ENCODE results near the gene ELMOD1.

The ELMOD1 gene

GRCh38 chr11:107697291-107697690 is 106.3 kb downstream of the ELMOD1 start:
- Histone ChIP-seq H3K4me3 (ENCODE audit: low read depth in 1 of 2, low read length in 2 of 2) (no peak overlapping the region), H3K9ac (ENCODE audit: low read length) (no peak overlapping the region), H3K9me3 (ENCODE audit: low read length) (no peaks in the 10 kb centered on the region), H3K27ac (ENCODE audit: low read depth, low read length) (no peak overlapping the region), H3K27me3 (ENCODE audit: control insufficient read depth in 1 of 2, insufficient read depth in 2 of 2, low read length in 2 of 2) (no peaks in the 10 kb centered on the region), H3K36me3 (ENCODE audit: insufficient read depth, low read length) (no peaks in the 10 kb centered on the region), H3K4me1 (ENCODE audit: insufficient read depth, low read length) (no peaks in the 10 kb centered on the region)

GRCh38 chr11:107699371-107700285 is 108.7 kb downstream of the ELMOD1 start:
- no peak overlapping the region for H3K9ac ChIP-seq (ENCODE audit: low read length)
- no peaks in the 10 kb centered on the region for H3K36me3 ChIP-seq (ENCODE audit: insufficient read depth, low read length)
- H3K9me3 ChIP-seq (ENCODE audit: low read length) = no peaks in the 10 kb centered on the region
- no peak overlapping the region for H3K4me3 ChIP-seq (ENCODE audit: low read depth in 1 of 2, low read length in 2 of 2)
- no peaks in the 10 kb centered on the region for H3K4me1 ChIP-seq (ENCODE audit: insufficient read depth, low read length)
- no peaks in the 10 kb centered on the region for H3K27me3 ChIP-seq (ENCODE audit: control insufficient read depth in 1 of 2, insufficient read depth in 2 of 2, low read length in 2 of 2)
- H3K27ac ChIP-seq (ENCODE audit: low read depth, low read length) = no peak overlapping the region

GRCh38 chr11:107702109-107702660 is 111.2 kb downstream of the ELMOD1 start:
- Histone ChIP-seq H3K4me3 (ENCODE audit: low read depth in 1 of 2, low read length in 2 of 2) (no peak overlapping the region), H3K27me3 (ENCODE audit: control insufficient read depth in 1 of 2, insufficient read depth in 2 of 2, low read length in 2 of 2) (no peaks in the 10 kb centered on the region), H3K9ac (ENCODE audit: low read length) (no peak overlapping the region), H3K9me3 (ENCODE audit: low read length) (no peaks in the 10 kb centered on the region), H3K27ac (ENCODE audit: low read depth, low read length) (no peak overlapping the region), H3K36me3 (ENCODE audit: insufficient read depth, low read length) (no peaks in the 10 kb centered on the region), H3K4me1 (ENCODE audit: insufficient read depth, low read length) (no peaks in the 10 kb centered on the region)

- Histone ChIP-seq H3K27me3 (ENCODE audit: control insufficient read depth in 1 of 2, insufficient read depth in 2 of 2, low read length in 2 of 2) (no peaks in the 10 kb centered on the region), H3K36me3 (ENCODE audit: insufficient read depth, low read length) (no peaks in the 10 kb centered on the region), H3K9ac (ENCODE audit: low read length) (no peak overlapping the region), H3K4me1 (ENCODE audit: insufficient read depth, low read length) (no peaks in the 10 kb centered on the region), H3K27ac (ENCODE audit: low read depth, low read length) (no peak overlapping the region), H3K9me3 (ENCODE audit: low read length) (no peaks in the 10 kb centered on the region), H3K4me3 (ENCODE audit: low read depth in 1 of 2, low read length in 2 of 2) (no peak overlapping the region)
Measured at GRCh38 chr11:107702723-107703122, 111.8 kb downstream of the ELMOD1 start.

- H3K9me3 ChIP-seq (ENCODE audit: low read length) = no peaks in the 10 kb centered on the region
- H3K4me1 ChIP-seq (ENCODE audit: insufficient read depth, low read length) = no peaks in the 10 kb centered on the region
- H3K27ac ChIP-seq (ENCODE audit: low read depth, low read length) = no peak overlapping the region
- H3K4me3 ChIP-seq (ENCODE audit: low read depth in 1 of 2, low read length in 2 of 2) = no peak overlapping the region
- H3K36me3 ChIP-seq (ENCODE audit: insufficient read depth, low read length) = no peaks in the 10 kb centered on the region
- H3K9ac ChIP-seq (ENCODE audit: low read length) = no peak overlapping the region
- H3K27me3 ChIP-seq (ENCODE audit: control insufficient read depth in 1 of 2, insufficient read depth in 2 of 2, low read length in 2 of 2) = no peaks in the 10 kb centered on the region
Measured at GRCh38 chr11:107704451-107704850, 113.5 kb downstream of the ELMOD1 start.

GRCh38 chr11:107705027-107705426 is 114.1 kb downstream of the ELMOD1 start:
- Histone ChIP-seq H3K27ac (ENCODE audit: low read depth, low read length) (no peak overlapping the region), H3K9me3 (ENCODE audit: low read length) (no peaks in the 10 kb centered on the region)

GRCh38 chr11:107706531-107706930 is 115.6 kb downstream of the ELMOD1 start:
- H3K9me3 ChIP-seq (ENCODE audit: low read length) = no peaks in the 10 kb centered on the region
- H3K27me3 ChIP-seq (ENCODE audit: control insufficient read depth in 1 of 2, insufficient read depth in 2 of 2, low read length in 2 of 2) = no peaks in the 10 kb centered on the region
- H3K9ac ChIP-seq (ENCODE audit: low read length) = no peak overlapping the region
- no peaks in the 10 kb centered on the region for H3K36me3 ChIP-seq (ENCODE audit: insufficient read depth, low read length)
- no peaks in the 10 kb centered on the region for H3K4me1 ChIP-seq (ENCODE audit: insufficient read depth, low read length)
- H3K4me3 ChIP-seq (ENCODE audit: low read depth in 1 of 2, low read length in 2 of 2) = no peak overlapping the region
- H3K27ac ChIP-seq (ENCODE audit: low read depth, low read length) = no peak overlapping the region

More at GRCh38 chr11:107705027-107705426, 114.1 kb downstream of the ELMOD1 start:
- H3K9ac ChIP-seq (ENCODE audit: low read length) = no peak overlapping the region
- H3K4me1 ChIP-seq (ENCODE audit: insufficient read depth, low read length) = no peaks in the 10 kb centered on the region
- no peak overlapping the region for H3K4me3 ChIP-seq (ENCODE audit: low read depth in 1 of 2, low read length in 2 of 2)
- no peaks in the 10 kb centered on the region for H3K36me3 ChIP-seq (ENCODE audit: insufficient read depth, low read length)
- no peaks in the 10 kb centered on the region for H3K27me3 ChIP-seq (ENCODE audit: control insufficient read depth in 1 of 2, insufficient read depth in 2 of 2, low read length in 2 of 2)

GRCh38 chr11:107707215-107707671 is 116.3 kb downstream of the ELMOD1 start:
- no peak overlapping the region for H3K27ac ChIP-seq (ENCODE audit: low read depth, low read length)
- no peaks in the 10 kb centered on the region for H3K36me3 ChIP-seq (ENCODE audit: insufficient read depth, low read length)
- no peak overlapping the region for H3K4me3 ChIP-seq (ENCODE audit: low read depth in 1 of 2, low read length in 2 of 2)
- no peaks in the 10 kb centered on the region for H3K27me3 ChIP-seq (ENCODE audit: control insufficient read depth in 1 of 2, insufficient read depth in 2 of 2, low read length in 2 of 2)
- H3K4me1 ChIP-seq (ENCODE audit: insufficient read depth, low read length) = no peaks in the 10 kb centered on the region
- H3K9ac ChIP-seq (ENCODE audit: low read length) = no peak overlapping the region
- H3K9me3 ChIP-seq (ENCODE audit: low read length) = no peaks in the 10 kb centered on the region

- H3K27me3 ChIP-seq (ENCODE audit: control insufficient read depth in 1 of 2, insufficient read depth in 2 of 2, low read length in 2 of 2) = no peaks in the 10 kb centered on the region
- H3K4me3 ChIP-seq (ENCODE audit: low read depth in 1 of 2, low read length in 2 of 2) = no peak overlapping the region
- H3K36me3 ChIP-seq (ENCODE audit: insufficient read depth, low read length) = no peaks in the 10 kb centered on the region
- no peak overlapping the region for H3K9ac ChIP-seq (ENCODE audit: low read length)
- H3K9me3 ChIP-seq (ENCODE audit: low read length) = no peaks in the 10 kb centered on the region
- no peak overlapping the region for H3K27ac ChIP-seq (ENCODE audit: low read depth, low read length)
- H3K4me1 ChIP-seq (ENCODE audit: insufficient read depth, low read length) = no peaks in the 10 kb centered on the region
Measured at GRCh38 chr11:107707807-107708206, 116.9 kb downstream of the ELMOD1 start.

GRCh38 chr11:107708792-107709191 is 117.8 kb downstream of the ELMOD1 start:
- H3K4me1 ChIP-seq (ENCODE audit: insufficient read depth, low read length) = no peaks in the 10 kb centered on the region
- H3K4me3 ChIP-seq (ENCODE audit: low read depth in 1 of 2, low read length in 2 of 2) = no peak overlapping the region
- no peaks in the 10 kb centered on the region for H3K27me3 ChIP-seq (ENCODE audit: control insufficient read depth in 1 of 2, insufficient read depth in 2 of 2, low read length in 2 of 2)
- H3K9ac ChIP-seq (ENCODE audit: low read length) = no peak overlapping the region
- H3K36me3 ChIP-seq (ENCODE audit: insufficient read depth, low read length) = no peaks in the 10 kb centered on the region
- no peak overlapping the region for H3K27ac ChIP-seq (ENCODE audit: low read depth, low read length)
- no peaks in the 10 kb centered on the region for H3K9me3 ChIP-seq (ENCODE audit: low read length)

GRCh38 chr11:107710301-107710700 is 119.4 kb downstream of the ELMOD1 start:
- Histone ChIP-seq H3K4me1 (ENCODE audit: insufficient read depth, low read length) (no peaks in the 10 kb centered on the region), H3K27me3 (ENCODE audit: control insufficient read depth in 1 of 2, insufficient read depth in 2 of 2, low read length in 2 of 2) (no peaks in the 10 kb centered on the region), H3K9me3 (ENCODE audit: low read length) (no peaks in the 10 kb centered on the region), H3K4me3 (ENCODE audit: low read depth in 1 of 2, low read length in 2 of 2) (no peak overlapping the region), H3K9ac (ENCODE audit: low read length) (no peak overlapping the region), H3K36me3 (ENCODE audit: insufficient read depth, low read length) (no peaks in the 10 kb centered on the region), H3K27ac (ENCODE audit: low read depth, low read length) (no peak overlapping the region)

All from muscle layer of colon (tissue), 2 donors.